ENCODE measurements around the gene NHERF2. TPM values are rescaled to one million over a fixed set of nuclear protein-coding genes. Genes with fewer than 3 reads are reported as not detected.

Gene NHERF2
- total RNA-seq, 2 donors from 2014 or later: 66.0 to 84.1 TPM

DNA sequence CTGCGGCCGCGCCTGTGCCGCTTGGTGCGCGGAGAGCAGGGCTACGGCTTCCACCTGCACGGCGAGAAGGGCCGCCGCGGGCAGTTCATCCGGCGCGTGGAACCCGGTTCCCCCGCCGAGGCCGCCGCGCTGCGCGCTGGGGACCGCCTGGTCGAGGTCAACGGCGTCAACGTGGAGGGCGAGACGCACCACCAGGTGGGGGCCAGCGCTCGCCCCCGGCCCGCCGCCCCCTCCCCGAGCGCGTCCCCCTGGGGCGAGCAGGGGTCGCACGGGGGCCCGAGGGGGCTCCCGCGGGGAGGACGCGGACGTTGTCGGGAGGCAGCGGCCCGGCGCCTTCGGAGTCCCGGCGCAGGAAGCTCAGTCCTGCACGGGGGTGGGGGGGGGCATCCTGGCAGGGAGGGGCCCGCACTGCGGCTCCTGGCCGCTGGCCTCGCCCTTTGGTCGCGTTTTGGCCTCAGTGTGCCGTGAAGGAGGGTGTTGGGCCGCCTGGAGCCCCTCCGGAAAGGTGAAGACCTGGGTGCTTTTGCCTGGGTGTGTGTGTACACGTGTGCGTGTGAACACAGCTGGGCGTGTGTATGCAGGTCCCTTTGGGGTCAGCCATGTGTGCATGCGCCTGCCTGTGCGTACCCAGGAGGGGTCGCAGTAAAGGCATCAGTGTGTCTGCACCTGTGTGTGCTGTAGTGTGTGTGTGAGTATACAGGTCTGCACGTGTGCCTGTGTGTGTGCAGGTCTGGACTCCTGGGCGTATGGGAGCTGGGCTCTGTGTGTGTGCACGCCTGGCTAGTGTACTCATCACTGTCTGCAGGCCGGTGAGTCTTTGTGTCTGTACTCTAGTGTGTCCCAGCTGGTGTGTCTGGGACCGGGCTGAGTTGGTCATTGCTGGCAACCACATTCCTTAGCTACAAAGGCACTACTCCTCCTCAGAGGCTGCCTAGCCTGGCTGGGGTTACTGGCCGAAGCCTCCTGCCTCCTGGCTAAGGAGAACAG is 615 bp downstream of the NHERF2 start:
- peaks cover 14 to 55% of the 10 kb centered on the region in 2 donors for H3K4me1 ChIP-seq (ENCODE audit: control insufficient read depth in 1 of 2, low read depth in 2 of 2)
- ATAC-seq (ENCODE audit: insufficient number of reproducible peaks, low FRiP score, low read depth) (no peak), DNase-seq (ENCODE audit: low spot score) (no peak)
- H3K9me3 ChIP-seq: no peaks in the 10 kb centered on the region
- H3K27ac ChIP-seq: peak overlapping the region in 1 of 2 donors; percentile 55
- H3K36me3 ChIP-seq: peaks cover 3% of the 10 kb centered on the region
- TF ChIP-seq, protein P1, sequence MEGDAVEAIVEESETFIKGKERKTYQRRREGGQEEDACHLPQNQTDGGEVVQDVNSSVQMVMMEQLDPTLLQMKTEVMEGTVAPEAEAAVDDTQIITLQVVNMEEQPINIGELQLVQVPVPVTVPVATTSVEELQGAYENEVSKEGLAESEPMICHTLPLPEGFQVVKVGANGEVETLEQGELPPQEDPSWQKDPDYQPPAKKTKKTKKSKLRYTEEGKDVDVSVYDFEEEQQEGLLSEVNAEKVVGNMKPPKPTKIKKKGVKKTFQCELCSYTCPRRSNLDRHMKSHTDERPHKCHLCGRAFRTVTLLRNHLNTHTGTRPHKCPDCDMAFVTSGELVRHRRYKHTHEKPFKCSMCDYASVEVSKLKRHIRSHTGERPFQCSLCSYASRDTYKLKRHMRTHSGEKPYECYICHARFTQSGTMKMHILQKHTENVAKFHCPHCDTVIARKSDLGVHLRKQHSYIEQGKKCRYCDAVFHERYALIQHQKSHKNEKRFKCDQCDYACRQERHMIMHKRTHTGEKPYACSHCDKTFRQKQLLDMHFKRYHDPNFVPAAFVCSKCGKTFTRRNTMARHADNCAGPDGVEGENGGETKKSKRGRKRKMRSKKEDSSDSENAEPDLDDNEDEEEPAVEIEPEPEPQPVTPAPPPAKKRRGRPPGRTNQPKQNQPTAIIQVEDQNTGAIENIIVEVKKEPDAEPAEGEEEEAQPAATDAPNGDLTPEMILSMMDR (IDR thresholded peaks at IDR 0.05): no peak
- peak overlapping the region; percentile 90 for H3K4me3 ChIP-seq
- H3K27me3 ChIP-seq (replicated peaks; ENCODE audit: insufficient read depth): no peaks in the 10 kb centered on the region

DNA sequence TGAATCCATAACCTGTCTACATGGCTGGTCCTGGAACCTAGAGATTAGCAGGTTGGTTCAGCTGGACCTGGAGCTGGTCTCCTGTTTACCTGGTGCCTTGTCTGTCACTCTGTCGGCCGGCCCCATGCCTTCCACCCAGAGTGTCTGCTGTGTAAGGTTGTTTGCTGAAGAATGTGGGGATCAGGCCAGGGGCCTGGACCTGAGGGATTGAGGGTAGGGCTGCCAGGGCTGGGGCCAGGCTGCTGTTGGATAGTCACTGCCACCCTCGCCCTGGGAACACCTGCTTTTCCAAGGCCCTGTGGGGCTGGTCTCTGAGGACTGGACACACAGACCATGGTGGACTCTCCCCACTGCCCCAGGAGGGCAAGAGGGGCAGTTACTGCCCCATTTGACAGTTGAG is 1.4 kb downstream of the NHERF2 start:
- H3K9me3 ChIP-seq: no peaks in the 10 kb centered on the region
- DNase-seq (ENCODE audit: low spot score): no peak
- H3K4me3 ChIP-seq: peak overlapping the region; percentile 90
- H3K36me3 ChIP-seq: peaks cover 3% of the 10 kb centered on the region
- peak overlapping the region in 1 of 2 donors; percentile 55 for H3K27ac ChIP-seq
- ATAC-seq (ENCODE audit: insufficient number of reproducible peaks, low FRiP score, low read depth): no peak
- no peaks in the 10 kb centered on the region for H3K27me3 ChIP-seq (replicated peaks; ENCODE audit: insufficient read depth)
- TF ChIP-seq, protein P1 (IDR thresholded peaks at IDR 0.05): no peak
- H3K4me1 ChIP-seq (ENCODE audit: control insufficient read depth in 1 of 2, low read depth in 2 of 2): peaks cover 16 to 56% of the 10 kb centered on the region in 2 donors

GRCh38 chr16:2028620-2029220 is 2.0 kb downstream of the NHERF2 start:
- H3K27me3 ChIP-seq (replicated peaks; ENCODE audit: insufficient read depth): no peaks in the 10 kb centered on the region
- H3K36me3 ChIP-seq: peaks cover 3% of the 10 kb centered on the region
- DNase-seq (ENCODE audit: low spot score) (no peak), ATAC-seq (ENCODE audit: insufficient number of reproducible peaks, low FRiP score, low read depth) (no peak)
- H3K27ac ChIP-seq: no peak overlapping the region
- H3K4me1 ChIP-seq (ENCODE audit: control insufficient read depth in 1 of 2, low read depth in 2 of 2): peaks cover 16 to 57% of the 10 kb centered on the region in 2 donors
- no peaks in the 10 kb centered on the region for H3K9me3 ChIP-seq
- no peak overlapping the region for H3K4me3 ChIP-seq
- TF ChIP-seq, protein P1 (IDR thresholded peaks at IDR 0.05): no peak

- no peak for ATAC-seq (ENCODE audit: insufficient number of reproducible peaks, low FRiP score, low read depth)
- peaks cover 3% of the 10 kb centered on the region for H3K36me3 ChIP-seq
- TF ChIP-seq, protein P1 (IDR thresholded peaks at IDR 0.05): no peak
- DNase-seq (ENCODE audit: low spot score): no peak
- H3K4me1 ChIP-seq (ENCODE audit: control insufficient read depth in 1 of 2, low read depth in 2 of 2): peaks cover 19 to 56% of the 10 kb centered on the region in 2 donors
- no peak overlapping the region for H3K4me3 ChIP-seq
- no peak overlapping the region for H3K27ac ChIP-seq
- no peaks in the 10 kb centered on the region for H3K9me3 ChIP-seq
- no peaks in the 10 kb centered on the region for H3K27me3 ChIP-seq (replicated peaks; ENCODE audit: insufficient read depth)
Measured at GRCh38 chr16:2029350-2029749, 2.6 kb downstream of the NHERF2 start.

GRCh38 chr16:2030036-2030435 is 3.3 kb downstream of the NHERF2 start:
- TF ChIP-seq, protein P1 (IDR thresholded peaks at IDR 0.05): no peak
- no peak overlapping the region for H3K4me3 ChIP-seq
- no peaks in the 10 kb centered on the region for H3K9me3 ChIP-seq
- DNase-seq (ENCODE audit: low spot score) (no peak), ATAC-seq (ENCODE audit: insufficient number of reproducible peaks, low FRiP score, low read depth) (no peak)
- peaks cover 23 to 61% of the 10 kb centered on the region in 2 donors for H3K4me1 ChIP-seq (ENCODE audit: control insufficient read depth in 1 of 2, low read depth in 2 of 2)
- no peaks in the 10 kb centered on the region for H3K27me3 ChIP-seq (replicated peaks; ENCODE audit: insufficient read depth)
- peak overlapping the region in 1 of 2 donors; percentile 10 for H3K27ac ChIP-seq
- H3K36me3 ChIP-seq: peaks cover 3% of the 10 kb centered on the region
